Neural crest cell (in vitro differentiated cells): ENCODE results near the gene JADE2. TPM values are rescaled to one million over a fixed set of nuclear protein-coding genes. Genes with fewer than 3 reads are reported as not detected.
A peak's percentile ranks its signal among the peaks of the same experiment; 100 is the strongest.

Source experiments
- DNase-seq: peaks from one replicate; pipeline ENCODE4 v3.0.0; 2021; ENCODE audit warnings: low read depth, mixed read lengths, low spot score
- H3K27ac Mint-ChIP-seq: one replicate; pipeline ENCODE4 v1.8.0; 2021; ENCODE audit warnings: mild to moderate bottlenecking, mixed read lengths; ENCODE audit not compliant: unreplicated experiment
- H3K27me3 Mint-ChIP-seq: 2 replicates; pipeline ENCODE4 v1.8.0; 2021; ENCODE audit warnings: low read depth, mild to moderate bottlenecking, mixed read lengths
- H3K36me3 Mint-ChIP-seq: 2 replicates; pipeline ENCODE4 v1.8.0; 2021; ENCODE audit warnings: low read depth, mild to moderate bottlenecking, mixed read lengths
- H3K4me1 Mint-ChIP-seq: 2 replicates; pipeline ENCODE4 v1.8.0; 2021; ENCODE audit warnings: mixed read lengths
- H3K4me3 Mint-ChIP-seq: one replicate; pipeline ENCODE4 v1.8.0; 2021; ENCODE audit warnings: mild to moderate bottlenecking, mixed read lengths
- H3K9me3 Mint-ChIP-seq: 2 replicates; pipeline ENCODE4 v1.8.0; 2021; ENCODE audit warnings: mixed read lengths
- CTCF ChIP-seq: fragments of 200-600 bp; sonication (generic); conservative IDR thresholded peaks from 2 replicates; pipeline ENCODE4 v1.5.0; 2021; ENCODE audit warnings: antibody characterized with exemption, mild to moderate bottlenecking
- total RNA-seq: library from RNA; stranded (reverse); gene quantifications from 2 replicates; pipeline ENCODE4 v1.2.1, GENCODE V29; 2021

The JADE2 gene
- total RNA-seq, 1 donor from 2014 or later: 2.1 TPM

DNA sequence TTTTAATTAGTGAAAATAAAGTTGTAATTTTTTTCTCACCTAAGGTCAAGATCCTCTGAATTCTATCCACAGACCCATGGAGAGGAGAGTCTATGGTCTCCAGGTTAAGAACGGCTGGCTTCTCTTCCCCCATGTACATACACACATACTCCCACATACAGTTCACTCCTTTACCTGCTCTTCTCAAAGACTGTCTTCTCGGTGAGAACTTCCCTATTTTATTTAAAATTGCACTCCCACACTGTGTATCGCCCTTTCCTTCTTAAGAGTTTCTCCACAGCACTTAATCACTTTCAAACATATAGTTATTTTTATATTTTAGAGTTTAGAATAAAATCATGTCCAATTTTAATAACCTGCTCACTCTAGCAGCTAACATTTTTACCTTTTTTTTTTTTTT is 3.6 kb upstream of the JADE2 start:
- peaks cover 60% of the 10 kb centered on the region for H3K27me3 Mint-ChIP-seq
- no peak for TF ChIP-seq CTCF

DNA sequence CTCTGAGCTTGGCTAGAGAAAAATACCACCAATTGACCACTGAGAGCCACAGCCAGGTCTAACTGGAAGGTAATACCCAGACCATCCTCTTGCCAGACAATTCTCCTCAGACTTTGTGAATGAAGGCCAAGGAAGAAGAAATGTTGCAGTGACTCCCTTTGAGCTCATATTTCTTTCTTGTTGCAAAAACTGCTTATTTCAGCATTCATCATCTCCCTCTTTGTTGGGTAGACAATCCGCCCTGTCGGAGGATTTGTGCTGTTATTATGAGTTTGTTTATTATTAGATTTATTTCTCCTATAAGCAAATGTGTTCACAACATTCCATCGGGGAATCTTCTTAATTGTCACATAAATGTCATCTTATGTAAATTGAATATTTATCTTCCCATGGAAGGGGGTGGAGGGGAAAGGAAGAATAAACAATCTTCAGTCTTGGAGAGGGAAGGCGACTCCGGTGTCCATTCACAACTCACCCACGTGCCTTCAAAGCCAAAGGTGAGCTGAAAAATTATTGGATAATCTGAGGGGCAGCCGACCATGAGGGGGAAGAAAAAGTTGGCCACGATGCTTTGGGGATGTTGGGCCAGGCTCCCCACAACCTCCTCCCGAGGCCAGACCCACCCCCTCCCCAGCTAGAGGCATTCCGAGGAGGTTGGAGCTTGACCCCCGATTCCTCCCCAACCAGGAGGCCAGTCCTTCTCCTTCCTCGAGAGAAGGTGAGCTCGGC is 1.8 kb upstream of the JADE2 start:
- Mint-ChIP-seq H3K36me3 (no peaks in the 10 kb centered on the region), H3K27me3 (peaks cover 62% of the 10 kb centered on the region), H3K27ac (no peak overlapping the region), H3K4me1 (peaks cover 22% of the 10 kb centered on the region), H3K9me3 (no peaks in the 10 kb centered on the region), H3K4me3 (peak overlapping the region; percentile 85)
- no peak for TF ChIP-seq CTCF
- no peak for DNase-seq

More for the DNA sequence above, 3.6 kb upstream of the JADE2 start:
- H3K9me3 Mint-ChIP-seq: no peaks in the 10 kb centered on the region
- peaks cover 11% of the 10 kb centered on the region for H3K4me1 Mint-ChIP-seq
- H3K27ac Mint-ChIP-seq: no peak overlapping the region
- H3K36me3 Mint-ChIP-seq: no peaks in the 10 kb centered on the region
- no peak for DNase-seq
- no peak overlapping the region for H3K4me3 Mint-ChIP-seq

DNA sequence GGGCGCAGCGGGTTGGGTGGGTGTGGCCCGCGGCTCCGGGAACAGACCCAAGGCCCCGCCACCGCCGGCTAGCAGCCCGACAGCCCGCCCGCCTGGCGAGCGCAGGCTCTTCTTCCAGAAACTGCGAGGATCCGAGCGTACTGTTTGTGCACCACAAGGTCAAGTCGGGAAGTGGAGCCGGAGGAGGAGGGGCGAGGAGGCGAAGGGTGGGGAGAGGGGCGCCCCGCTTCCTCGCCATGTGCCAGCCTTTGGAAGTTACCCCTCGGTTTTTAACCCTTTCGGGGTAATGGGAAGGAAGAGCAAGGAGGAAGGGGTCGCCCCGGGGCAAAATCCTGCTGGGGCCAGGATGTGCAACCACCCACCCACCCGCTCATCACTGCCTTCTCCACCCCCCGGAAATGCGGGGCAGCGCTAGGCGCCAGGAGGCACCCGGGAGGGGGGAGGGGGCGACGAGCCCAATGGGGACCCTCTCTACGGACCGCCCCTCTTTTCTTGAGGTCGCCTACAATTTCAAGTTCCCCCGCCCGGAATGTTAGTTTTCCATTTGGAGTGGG is 1.1 kb upstream of the JADE2 start:
- no peak for TF ChIP-seq CTCF
- Mint-ChIP-seq H3K9me3 (no peaks in the 10 kb centered on the region), H3K36me3 (no peaks in the 10 kb centered on the region), H3K4me3 (peak overlapping the region; percentile 93), H3K4me1 (peaks cover 22% of the 10 kb centered on the region), H3K27ac (no peak overlapping the region), H3K27me3 (peaks cover 62% of the 10 kb centered on the region)
- peak; percentile 28 for DNase-seq

- peak; percentile 61 for DNase-seq
- Mint-ChIP-seq H3K4me1 (peaks cover 34% of the 10 kb centered on the region), H3K4me3 (peak overlapping the region; percentile 96), H3K9me3 (no peaks in the 10 kb centered on the region), H3K36me3 (no peaks in the 10 kb centered on the region), H3K27ac (peak overlapping the region; percentile 9), H3K27me3 (peaks cover 50% of the 10 kb centered on the region)
- no peak for TF ChIP-seq CTCF
These were observed 413 bp downstream of the JADE2 start for GRCh38 chr5:134525683-134526482.

DNA sequence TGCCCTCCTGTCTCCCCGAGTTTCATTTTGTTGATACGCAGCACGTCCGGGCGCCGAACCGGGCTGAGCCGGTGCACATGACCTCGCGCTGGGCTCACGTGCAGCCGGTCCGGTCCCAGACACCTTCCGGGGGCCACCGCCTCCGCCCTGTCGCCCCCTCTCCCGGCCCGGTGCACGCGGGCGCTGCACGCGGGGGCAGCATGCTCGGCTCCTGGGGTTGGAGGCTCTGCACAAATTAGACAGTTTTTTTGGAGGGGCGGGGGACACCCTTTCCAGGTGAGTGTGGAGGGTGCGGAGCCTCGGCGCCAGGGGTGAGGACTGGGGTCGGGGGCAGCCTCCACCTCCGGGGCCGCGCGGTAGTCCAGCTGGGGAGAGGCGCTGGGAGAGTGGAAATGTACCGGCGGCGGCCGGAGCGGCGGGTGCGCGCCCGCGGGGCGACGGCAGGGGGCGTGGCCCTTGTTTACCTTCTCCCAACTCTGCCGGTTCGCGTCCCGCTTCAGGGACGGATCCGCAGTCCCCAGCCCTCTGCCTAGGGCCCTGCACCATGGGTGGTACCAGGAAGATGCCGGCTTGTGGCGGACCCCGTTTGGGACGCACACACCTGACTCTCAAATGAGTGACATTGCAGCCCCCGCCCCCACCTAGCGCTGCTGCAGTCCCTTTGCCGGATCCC is 1.1 kb downstream of the JADE2 start:
- Mint-ChIP-seq H3K36me3 (no peaks in the 10 kb centered on the region), H3K27ac (no peak overlapping the region), H3K27me3 (peaks cover 44% of the 10 kb centered on the region), H3K9me3 (no peaks in the 10 kb centered on the region), H3K4me1 (peaks cover 37% of the 10 kb centered on the region), H3K4me3 (peak overlapping the region; percentile 93)
- TF ChIP-seq CTCF: peak; percentile 63
- peak; percentile 57 for DNase-seq
